ENCODE results near the gene CFAP65.
A peak's percentile ranks its signal among the peaks of the same experiment; 100 is the strongest.

The CFAP65 gene

GRCh38 chr2:219029829-219030165 is 11.5 kb downstream of the CFAP65 start:
- Histone ChIP-seq H3K4me1 (peaks cover 3% of the 10 kb centered on the region), H2AFZ (peak overlapping the region; percentile 40), H3K4me3 (ENCODE audit: low read depth, low read length) (no peak overlapping the region), H3K9me3 (ENCODE audit: control insufficient read depth, low read length) (no peaks in the 10 kb centered on the region), H3K36me3 (ENCODE audit: control insufficient read depth, insufficient read depth, low read length) (no peaks in the 10 kb centered on the region), H3K4me2 (ENCODE audit: low read length) (no peak overlapping the region), H3K9ac (no peak overlapping the region), H3K27me3 (ENCODE audit: control insufficient read depth, insufficient read depth, low read length) (no peaks in the 10 kb centered on the region), H3K27ac (no peak overlapping the region), H3K79me2 (no peaks in the 10 kb centered on the region)
- peak; percentile 98 for TF ChIP-seq CTCF (IDR thresholded peaks at IDR 0.05)

- Histone ChIP-seq H3K9me3 (ENCODE audit: control insufficient read depth, low read length) (no peaks in the 10 kb centered on the region), H3K4me2 (ENCODE audit: low read length) (no peak overlapping the region), H3K4me1 (peaks cover 3% of the 10 kb centered on the region), H2AFZ (peak overlapping the region; percentile 40), H3K79me2 (no peaks in the 10 kb centered on the region), H3K9ac (no peak overlapping the region), H3K27ac (no peak overlapping the region), H3K36me3 (ENCODE audit: control insufficient read depth, insufficient read depth, low read length) (no peaks in the 10 kb centered on the region), H3K4me3 (ENCODE audit: low read depth, low read length) (no peak overlapping the region), H3K27me3 (ENCODE audit: control insufficient read depth, insufficient read depth, low read length) (no peaks in the 10 kb centered on the region)
- TF ChIP-seq CTCF (IDR thresholded peaks at IDR 0.05), result no peak
Measured at GRCh38 chr2:219028996-219029828, 12.1 kb downstream of the CFAP65 start.

GRCh38 chr2:219028141-219028540 is 13.2 kb downstream of the CFAP65 start:
- Histone ChIP-seq H3K9ac (no peak overlapping the region), H3K27me3 (ENCODE audit: control insufficient read depth, insufficient read depth, low read length) (no peaks in the 10 kb centered on the region), H3K4me1 (peaks cover 3% of the 10 kb centered on the region), H2AFZ (no peak overlapping the region), H3K36me3 (ENCODE audit: control insufficient read depth, insufficient read depth, low read length) (no peaks in the 10 kb centered on the region), H3K27ac (no peak overlapping the region), H3K79me2 (no peaks in the 10 kb centered on the region), H3K9me3 (ENCODE audit: control insufficient read depth, low read length) (no peaks in the 10 kb centered on the region), H3K4me3 (ENCODE audit: low read depth, low read length) (no peak overlapping the region), H3K4me2 (ENCODE audit: low read length) (no peak overlapping the region)
- TF ChIP-seq CTCF (IDR thresholded peaks at IDR 0.05), result no peak

GRCh38 chr2:219027511-219028055 is 13.7 kb downstream of the CFAP65 start:
- no peaks in the 10 kb centered on the region for H3K27me3 ChIP-seq (ENCODE audit: control insufficient read depth, insufficient read depth, low read length)
- no peak overlapping the region for H3K9ac ChIP-seq
- H3K36me3 ChIP-seq (ENCODE audit: control insufficient read depth, insufficient read depth, low read length), result no peaks in the 10 kb centered on the region
- no peak for TF ChIP-seq CTCF (IDR thresholded peaks at IDR 0.05)
- no peaks in the 10 kb centered on the region for H3K79me2 ChIP-seq
- H3K27ac ChIP-seq, result no peak overlapping the region
- no peaks in the 10 kb centered on the region for H3K9me3 ChIP-seq (ENCODE audit: control insufficient read depth, low read length)
- H2AFZ ChIP-seq, result no peak overlapping the region
- H3K4me1 ChIP-seq, result peaks cover 3% of the 10 kb centered on the region
- no peak overlapping the region for H3K4me3 ChIP-seq (ENCODE audit: low read depth, low read length)
- no peak overlapping the region for H3K4me2 ChIP-seq (ENCODE audit: low read length)

GRCh38 chr2:219026946-219027345 is 14.4 kb downstream of the CFAP65 start:
- H3K79me2 ChIP-seq, result no peaks in the 10 kb centered on the region
- no peak overlapping the region for H3K27ac ChIP-seq
- no peak overlapping the region for H3K4me2 ChIP-seq (ENCODE audit: low read length)
- H3K9ac ChIP-seq, result no peak overlapping the region
- H2AFZ ChIP-seq, result no peak overlapping the region
- peaks cover 3% of the 10 kb centered on the region for H3K4me1 ChIP-seq
- H3K36me3 ChIP-seq (ENCODE audit: control insufficient read depth, insufficient read depth, low read length), result no peaks in the 10 kb centered on the region
- no peaks in the 10 kb centered on the region for H3K27me3 ChIP-seq (ENCODE audit: control insufficient read depth, insufficient read depth, low read length)
- H3K4me3 ChIP-seq (ENCODE audit: low read depth, low read length), result no peak overlapping the region
- H3K9me3 ChIP-seq (ENCODE audit: control insufficient read depth, low read length), result no peaks in the 10 kb centered on the region
- TF ChIP-seq CTCF (IDR thresholded peaks at IDR 0.05), result no peak
